Tibial nerve (tissue), 4 donors: ENCODE results near the gene CRB3. TPM values are rescaled to one million over a fixed set of nuclear protein-coding genes. Genes with fewer than 3 reads are reported as not detected.
A peak's percentile ranks its signal among the peaks of the same experiment; 100 is the strongest.

ENCODE experiments used
- DNase-seq, 2 donors: peaks; one replicate each; pipeline ENCODE4 v3.0.0-alpha.2; 2019; ENCODE audit warnings: low spot score in 2 of 2
- H3K27ac ChIP-seq, 4 donors: fragments of 200-600 bp; sonication (generic) in 3 of 4; one replicate each; pipeline ENCODE4 v1.5.1; 2017 to 2019; ENCODE audit warnings: mild to moderate bottlenecking in 1 of 4
- H3K27me3 ChIP-seq, 2 donors: fragments of 200-600 bp; sonication (generic) in 1 of 2; one replicate each; pipeline versions ENCODE4 v1.5.1 to v1.6.0; 2017 to 2019
- H3K36me3 ChIP-seq, 3 donors: fragments of 200-600 bp; sonication (generic); one replicate each; pipeline ENCODE4 v1.5.1; 2018 to 2019
- H3K4me1 ChIP-seq, 4 donors: fragments of 200-600 bp; sonication (generic) in 3 of 4; one replicate each; pipeline ENCODE4 v1.5.1; 2017 to 2019
- H3K4me3 ChIP-seq, 4 donors: fragments of 200-600 bp; sonication (generic) in 3 of 4; one replicate each; pipeline ENCODE4 v1.5.1; 2017 to 2019; ENCODE audit warnings: mild to moderate bottlenecking in 1 of 4, moderate library complexity in 1 of 4
- H3K9me3 ChIP-seq, 4 donors: fragments of 200-600 bp; sonication (generic) in 3 of 4; one replicate each; pipeline ENCODE4 v1.5.1; 2017 to 2019
- EP300 ChIP-seq, 2 donors: sonication (generic); formaldehyde crosslinking; IDR thresholded peaks; one replicate each; pipeline ENCODE4 v1.6.1; 2017; ENCODE audit warnings: antibody characterized with exemption in 2 of 2, mild to moderate bottlenecking in 1 of 2
- POLR2A ChIP-seq, 2 donors: fragments of 450-650 bp; IDR thresholded peaks; one replicate each; pipeline ENCODE4 v1.6.1; 2017; ENCODE audit warnings: antibody characterized with exemption in 2 of 2, mild to moderate bottlenecking in 2 of 2, moderate library complexity in 2 of 2
- WGBS, 2 donors: methylation state at CpG; one replicate each; pipeline ENCODE4 v1.1.5; 2018; 5-methylcytosine and 5-hydroxymethylcytosine counted together
- total RNA-seq, 4 donors: library from RNA; depleted of rRNA; stranded (reverse); fragments of >200 nt; gene quantifications; one replicate each; pipeline ENCODE4 v1.1.0, GENCODE V29; 2016
- TF ChIP-seq, protein P1 (sequence below), 5 experiments: fragments of 200-600 bp in 3 of 5; fragments of 450-650 bp in 2 of 5; sonication (generic) in 3 of 5; IDR thresholded peaks; one replicate each; pipeline ENCODE4 v1.5.1; 2016 to 2019; ENCODE audit warnings: antibody characterized with exemption in 5 of 5, mild to moderate bottlenecking in 3 of 5, moderate library complexity in 2 of 5

Gene CRB3
- total RNA-seq, 4 donors from 2014 or later = not detected

DNA sequence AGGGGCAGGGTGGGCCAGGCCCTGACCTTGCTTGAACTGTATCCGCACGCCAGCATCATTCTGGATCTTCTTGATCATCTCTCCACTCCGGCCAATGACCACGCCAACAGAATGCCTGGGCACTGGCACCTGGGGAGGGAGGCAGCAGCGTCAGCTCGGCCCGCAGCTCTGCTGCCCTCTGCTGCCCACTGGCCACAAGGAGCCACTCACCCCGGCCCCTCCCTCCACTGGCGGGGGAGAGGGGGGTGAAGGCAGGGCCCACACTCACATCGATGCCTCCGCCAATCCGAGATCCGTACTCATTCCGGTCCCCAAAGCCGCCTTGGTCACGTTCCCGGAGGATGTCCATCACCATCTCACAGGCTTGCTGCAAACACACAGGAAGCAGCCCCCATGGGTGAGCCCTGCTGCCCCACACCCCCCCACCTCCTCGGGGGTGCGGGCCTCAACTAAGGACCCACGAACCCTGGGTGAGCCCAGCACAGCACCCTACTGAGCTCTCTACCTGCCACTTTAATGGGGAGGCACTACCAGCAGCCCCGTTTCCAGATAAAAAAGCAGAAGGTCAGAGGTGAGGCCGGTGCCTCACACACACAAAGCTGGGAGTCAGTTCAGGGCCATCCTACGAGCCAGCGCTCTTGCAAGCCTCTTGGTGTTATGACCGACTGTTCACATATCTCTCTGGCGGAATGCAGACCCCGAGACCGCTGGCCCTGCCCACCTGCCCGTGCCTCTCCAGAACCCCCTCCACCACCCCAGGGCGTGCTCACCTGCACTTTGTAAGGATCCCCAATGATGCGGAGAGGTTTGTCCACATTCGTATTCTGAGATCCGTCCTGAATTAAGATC lies 46.1 kb upstream of the CRB3 start:
- peak overlapping the region in 2 of 4 donors; percentile 6 to 20 for H3K27ac ChIP-seq

GRCh38 chr19:6418562-6418932 lies 45.5 kb upstream of the CRB3 start:
- Histone ChIP-seq H3K27me3 (no peaks in the 10 kb centered on the region), H3K4me3 (no peak overlapping the region), H3K4me1 (peaks cover 0 to 73% (median 26%) of the 10 kb centered on the region in 4 donors), H3K27ac (no peak overlapping the region), H3K9me3 (no peaks in the 10 kb centered on the region), H3K36me3 (peaks cover 7 to 84% (median 42%) of the 10 kb centered on the region in 3 donors)
- 80 to 93% methylated on average over 19 of the region's 19 CpGs for WGBS, 2 donors
- DNase-seq = no peak
- TF ChIP-seq POLR2A (IDR thresholded peaks at IDR 0.05) (no peak), EP300 (IDR thresholded peaks at IDR 0.05) (no peak)
- TF ChIP-seq, protein P1, sequence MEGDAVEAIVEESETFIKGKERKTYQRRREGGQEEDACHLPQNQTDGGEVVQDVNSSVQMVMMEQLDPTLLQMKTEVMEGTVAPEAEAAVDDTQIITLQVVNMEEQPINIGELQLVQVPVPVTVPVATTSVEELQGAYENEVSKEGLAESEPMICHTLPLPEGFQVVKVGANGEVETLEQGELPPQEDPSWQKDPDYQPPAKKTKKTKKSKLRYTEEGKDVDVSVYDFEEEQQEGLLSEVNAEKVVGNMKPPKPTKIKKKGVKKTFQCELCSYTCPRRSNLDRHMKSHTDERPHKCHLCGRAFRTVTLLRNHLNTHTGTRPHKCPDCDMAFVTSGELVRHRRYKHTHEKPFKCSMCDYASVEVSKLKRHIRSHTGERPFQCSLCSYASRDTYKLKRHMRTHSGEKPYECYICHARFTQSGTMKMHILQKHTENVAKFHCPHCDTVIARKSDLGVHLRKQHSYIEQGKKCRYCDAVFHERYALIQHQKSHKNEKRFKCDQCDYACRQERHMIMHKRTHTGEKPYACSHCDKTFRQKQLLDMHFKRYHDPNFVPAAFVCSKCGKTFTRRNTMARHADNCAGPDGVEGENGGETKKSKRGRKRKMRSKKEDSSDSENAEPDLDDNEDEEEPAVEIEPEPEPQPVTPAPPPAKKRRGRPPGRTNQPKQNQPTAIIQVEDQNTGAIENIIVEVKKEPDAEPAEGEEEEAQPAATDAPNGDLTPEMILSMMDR (IDR thresholded peaks at IDR 0.05) = no peak

More for the DNA sequence above, 46.1 kb upstream of the CRB3 start:
- Histone ChIP-seq H3K27me3 (no peaks in the 10 kb centered on the region), H3K4me3 (no peak overlapping the region), H3K4me1 (peaks cover 0 to 71% (median 21%) of the 10 kb centered on the region in 4 donors), H3K9me3 (no peaks in the 10 kb centered on the region), H3K36me3 (peaks cover 7 to 84% (median 42%) of the 10 kb centered on the region in 3 donors)
- no peak for DNase-seq
- TF ChIP-seq, protein P1 (IDR thresholded peaks at IDR 0.05) = peak; percentile 27 to 55 (median 42)
- no peak for TF ChIP-seq POLR2A (IDR thresholded peaks at IDR 0.05)
- WGBS, 2 donors = 61 to 65% methylated on average over 16 to 26 of the region's 33 CpGs

GRCh38 chr19:6421075-6422014 lies 42.7 kb upstream of the CRB3 start:
- H3K4me3 ChIP-seq = no peak overlapping the region
- 66 to 70% methylated on average over 11 to 20 of the region's 20 CpGs for WGBS, 2 donors
- no peaks in the 10 kb centered on the region for H3K27me3 ChIP-seq
- no peaks in the 10 kb centered on the region for H3K9me3 ChIP-seq
- H3K4me1 ChIP-seq = peaks cover 0 to 68% (median 26%) of the 10 kb centered on the region in 4 donors
- DNase-seq = no peak
- peak overlapping the region in 1 of 4 donors; percentile 22 for H3K27ac ChIP-seq
- H3K36me3 ChIP-seq = peaks cover under 1 to 58% (median 25%) of the 10 kb centered on the region in 3 donors
- no peak for TF ChIP-seq EP300 (IDR thresholded peaks at IDR 0.05)
- TF ChIP-seq, protein P1 (IDR thresholded peaks at IDR 0.05) = no peak
- TF ChIP-seq POLR2A (IDR thresholded peaks at IDR 0.05) = no peak

GRCh38 chr19:6423499-6424194 lies 40.4 kb upstream of the CRB3 start:
- DNase-seq = no peak
- 0 to 1% methylated on average over 11 to 19 of the region's 20 CpGs for WGBS, 2 donors

More at GRCh38 chr19:6423499-6424194, 40.4 kb upstream of the CRB3 start:
- H3K9me3 ChIP-seq = no peaks in the 10 kb centered on the region
- no peaks in the 10 kb centered on the region for H3K27me3 ChIP-seq
- TF ChIP-seq POLR2A (IDR thresholded peaks at IDR 0.05) (no peak), EP300 (IDR thresholded peaks at IDR 0.05) (no peak)
- TF ChIP-seq, protein P1 (IDR thresholded peaks at IDR 0.05) = no peak
- peaks cover 0 to 35% (median 2%) of the 10 kb centered on the region in 3 donors for H3K36me3 ChIP-seq
- H3K4me1 ChIP-seq = peaks cover 0 to 56% (median 26%) of the 10 kb centered on the region in 4 donors
- H3K27ac ChIP-seq = peak overlapping the region; percentile 48 to 91 (median 76)
- peak overlapping the region; percentile 70 to 95 (median 88) for H3K4me3 ChIP-seq
